Ectodermal cell (in vitro differentiated cells): Measurements from ENCODE around the gene OSBPL7.

Experiments used
- H3K27ac ChIP-seq: 2 replicates; pipeline ENCODE4 v1.7.0; 2013; ENCODE audit warnings: mild to moderate bottlenecking, low read depth, low read length; ENCODE audit not compliant: insufficient read depth, poor library complexity, severe bottlenecking
- H3K27me3 ChIP-seq: 2 replicates; pipeline ENCODE4 v1.7.0; 2013; ENCODE audit warnings: mild to moderate bottlenecking, low read length; ENCODE audit not compliant: insufficient read depth, control insufficient read depth, poor library complexity, severe bottlenecking
- H3K36me3 ChIP-seq: one replicate; pipeline ENCODE4 v1.7.0; 2013; ENCODE audit warnings: low read length; ENCODE audit not compliant: control insufficient read depth, insufficient read depth
- H3K4me1 ChIP-seq: one replicate; pipeline ENCODE4 v1.7.0; 2013; ENCODE audit warnings: low read length; ENCODE audit not compliant: control insufficient read depth, insufficient read depth
- H3K4me3 ChIP-seq: 2 replicates; pipeline ENCODE4 v1.7.0; 2013; ENCODE audit warnings: low read depth, low read length, control low read depth; ENCODE audit not compliant: insufficient read depth
- H3K9me3 ChIP-seq: 2 replicates; pipeline ENCODE4 v1.7.0; 2013; ENCODE audit warnings: mild to moderate bottlenecking, low read length, moderate library complexity; ENCODE audit not compliant: control insufficient read depth
- WGBS, 2 experiments: methylation state at CpG; one replicate each; pipeline ENCODE4 v1.1.7; 2013; ENCODE audit warnings: missing lambda C conversion rate in 2 of 2; 5-methylcytosine and 5-hydroxymethylcytosine counted together

OSBPL7 gene

GRCh38 chr17:47807421-47807820 lies 14.2 kb downstream of the OSBPL7 start:
- Histone ChIP-seq H3K27ac (no peak overlapping the region), H3K9me3 (no peaks in the 10 kb centered on the region), H3K4me1 (no peaks in the 10 kb centered on the region), H3K27me3 (peaks cover 3% of the 10 kb centered on the region), H3K36me3 (no peaks in the 10 kb centered on the region), H3K4me3 (no peak overlapping the region)
- 87 to 92% methylated on average over 10 to 11 of the region's 11 CpGs for WGBS, 2 experiments

- WGBS, 2 experiments, result 93 to 97% methylated on average over 9 of the region's 9 CpGs
Observed at GRCh38 chr17:47806913-47807255, 14.7 kb downstream of the OSBPL7 start.

GRCh38 chr17:47806026-47806912 lies 15.3 kb downstream of the OSBPL7 start:
- H3K9me3 ChIP-seq, result no peaks in the 10 kb centered on the region
- no peaks in the 10 kb centered on the region for H3K4me1 ChIP-seq
- no peak overlapping the region for H3K27ac ChIP-seq
- no peaks in the 10 kb centered on the region for H3K36me3 ChIP-seq
- no peak overlapping the region for H3K4me3 ChIP-seq
- peaks cover 3% of the 10 kb centered on the region for H3K27me3 ChIP-seq
- WGBS, 2 experiments, result 88 to 89% methylated on average over 16 of the region's 16 CpGs

More at GRCh38 chr17:47806913-47807255, 14.7 kb downstream of the OSBPL7 start:
- Histone ChIP-seq H3K36me3 (no peaks in the 10 kb centered on the region), H3K4me1 (no peaks in the 10 kb centered on the region), H3K27me3 (peaks cover 3% of the 10 kb centered on the region), H3K9me3 (no peaks in the 10 kb centered on the region), H3K4me3 (no peak overlapping the region), H3K27ac (no peak overlapping the region)

GRCh38 chr17:47804461-47804860 lies 17.1 kb downstream of the OSBPL7 start:
- 72 to 79% methylated on average over 3 of the region's 3 CpGs for WGBS, 2 experiments
- Histone ChIP-seq H3K4me1 (no peaks in the 10 kb centered on the region), H3K4me3 (no peak overlapping the region), H3K27ac (no peak overlapping the region), H3K36me3 (no peaks in the 10 kb centered on the region), H3K9me3 (no peaks in the 10 kb centered on the region), H3K27me3 (peaks cover 6% of the 10 kb centered on the region)

- Histone ChIP-seq H3K27me3 (peaks cover 6% of the 10 kb centered on the region), H3K27ac (no peak overlapping the region), H3K4me1 (no peaks in the 10 kb centered on the region), H3K9me3 (no peaks in the 10 kb centered on the region), H3K36me3 (no peaks in the 10 kb centered on the region), H3K4me3 (no peak overlapping the region)
- 76 to 85% methylated on average over 6 of the region's 6 CpGs for WGBS, 2 experiments
Observed at GRCh38 chr17:47803751-47804150, 17.8 kb downstream of the OSBPL7 start.

GRCh38 chr17:47803201-47803600 lies 18.4 kb downstream of the OSBPL7 start:
- Histone ChIP-seq H3K27ac (no peak overlapping the region), H3K27me3 (peaks cover 6% of the 10 kb centered on the region), H3K4me3 (no peak overlapping the region), H3K9me3 (no peaks in the 10 kb centered on the region), H3K36me3 (no peaks in the 10 kb centered on the region), H3K4me1 (no peaks in the 10 kb centered on the region)
- WGBS, 2 experiments, result 58 to 60% methylated on average over 5 of the region's 5 CpGs

GRCh38 chr17:47802341-47803022 lies 19.1 kb downstream of the OSBPL7 start:
- Histone ChIP-seq H3K4me1 (no peaks in the 10 kb centered on the region), H3K36me3 (no peaks in the 10 kb centered on the region), H3K27me3 (peaks cover 6% of the 10 kb centered on the region), H3K27ac (no peak overlapping the region), H3K9me3 (no peaks in the 10 kb centered on the region), H3K4me3 (no peak overlapping the region)
- 32 to 33% methylated on average over 9 of the region's 9 CpGs for WGBS, 2 experiments

- Histone ChIP-seq H3K9me3 (no peaks in the 10 kb centered on the region), H3K27ac (no peak overlapping the region), H3K4me1 (no peaks in the 10 kb centered on the region), H3K4me3 (no peak overlapping the region), H3K27me3 (peaks cover 6% of the 10 kb centered on the region), H3K36me3 (no peaks in the 10 kb centered on the region)
- 42 to 50% methylated on average over 6 of the region's 6 CpGs for whole genome bisulfite sequencing, 2 experiments
Observed at GRCh38 chr17:47801906-47802305, 19.7 kb downstream of the OSBPL7 start.

GRCh38 chr17:47801176-47801765 lies 20.3 kb downstream of the OSBPL7 start:
- Histone ChIP-seq H3K27ac (no peak overlapping the region), H3K9me3 (no peaks in the 10 kb centered on the region), H3K4me3 (no peak overlapping the region), H3K36me3 (no peaks in the 10 kb centered on the region), H3K4me1 (no peaks in the 10 kb centered on the region), H3K27me3 (peaks cover 6% of the 10 kb centered on the region)
- WGBS, 2 experiments, result 72 to 77% methylated on average over 4 of the region's 4 CpGs

GRCh38 chr17:47800686-47801085 lies 20.9 kb downstream of the OSBPL7 start:
- Histone ChIP-seq H3K4me1 (no peaks in the 10 kb centered on the region), H3K4me3 (no peak overlapping the region), H3K27me3 (peaks cover 8% of the 10 kb centered on the region), H3K9me3 (no peaks in the 10 kb centered on the region), H3K27ac (no peak overlapping the region), H3K36me3 (no peaks in the 10 kb centered on the region)
- 82 to 85% methylated on average over 12 of the region's 12 CpGs for whole genome bisulfite sequencing, 2 experiments
